IPS-20b (cell line): ENCODE measurements around the gene AMIGO2.

Source experiments
- H3K27ac ChIP-seq: one replicate; pipeline ENCODE4 v1.5.1; 2013; ENCODE audit warnings: low read length
- H3K27me3 ChIP-seq: 2 replicates; pipeline ENCODE4 v1.6.1; 2013; ENCODE audit warnings: mild to moderate bottlenecking, low read length, inconsistent platforms; ENCODE audit not compliant: insufficient read depth
- H3K36me3 ChIP-seq: 2 replicates; pipeline ENCODE4 v1.6.1; 2013; ENCODE audit warnings: low read depth, mild to moderate bottlenecking, inconsistent platforms, low read length, moderate library complexity; ENCODE audit not compliant: insufficient read depth
- H3K4me1 ChIP-seq: 2 replicates; pipeline ENCODE4 v1.6.1; 2013; ENCODE audit warnings: mild to moderate bottlenecking, control low read depth, inconsistent platforms, low read length, moderate library complexity; ENCODE audit not compliant: insufficient read depth
- H3K4me3 ChIP-seq: 2 replicates; pipeline ENCODE4 v1.5.1; 2013; ENCODE audit warnings: mild to moderate bottlenecking, low read length, inconsistent platforms
- H3K9ac ChIP-seq: 2 replicates; pipeline ENCODE4 v1.6.1; 2013; ENCODE audit warnings: low read depth, mild to moderate bottlenecking, inconsistent platforms, low read length, moderate library complexity
- H3K9me3 ChIP-seq: 2 replicates; pipeline ENCODE4 v1.6.1; 2013; ENCODE audit warnings: mild to moderate bottlenecking, low read depth, low read length, inconsistent platforms; ENCODE audit not compliant: insufficient read depth

AMIGO2 gene

GRCh38 chr12:47095446-47096236, 15.9 kb upstream of the AMIGO2 start:
- no peak overlapping the region for H3K9ac ChIP-seq
- H3K27ac ChIP-seq = no peak overlapping the region
- no peaks in the 10 kb centered on the region for H3K27me3 ChIP-seq
- H3K4me1 ChIP-seq = no peaks in the 10 kb centered on the region
- no peaks in the 10 kb centered on the region for H3K36me3 ChIP-seq
- H3K9me3 ChIP-seq = no peaks in the 10 kb centered on the region
- no peak overlapping the region for H3K4me3 ChIP-seq

- H3K9me3 ChIP-seq = no peaks in the 10 kb centered on the region
- no peak overlapping the region for H3K4me3 ChIP-seq
- H3K27me3 ChIP-seq = no peaks in the 10 kb centered on the region
- H3K36me3 ChIP-seq = no peaks in the 10 kb centered on the region
- H3K4me1 ChIP-seq = no peaks in the 10 kb centered on the region
- H3K27ac ChIP-seq = no peak overlapping the region
- no peak overlapping the region for H3K9ac ChIP-seq
Observed at GRCh38 chr12:47094804-47095203, 15.0 kb upstream of the AMIGO2 start.

GRCh38 chr12:47091009-47091408, 11.2 kb upstream of the AMIGO2 start:
- no peak overlapping the region for H3K27ac ChIP-seq
- H3K36me3 ChIP-seq = no peaks in the 10 kb centered on the region
- no peaks in the 10 kb centered on the region for H3K9me3 ChIP-seq
- no peaks in the 10 kb centered on the region for H3K27me3 ChIP-seq
- peaks cover under 1% of the 10 kb centered on the region; the same call in 1 of the 2 replicates for H3K4me1 ChIP-seq
- no peak overlapping the region for H3K4me3 ChIP-seq
- H3K9ac ChIP-seq = no peak overlapping the region

GRCh38 chr12:47088021-47088944, 8.5 kb upstream of the AMIGO2 start:
- H3K27ac ChIP-seq = no peak overlapping the region

GRCh38 chr12:47087088-47087688, 7.4 kb upstream of the AMIGO2 start:
- H3K4me3 ChIP-seq = no peak overlapping the region
- no peaks in the 10 kb centered on the region for H3K27me3 ChIP-seq
- H3K9me3 ChIP-seq = no peaks in the 10 kb centered on the region
- no peak overlapping the region for H3K27ac ChIP-seq
- no peak overlapping the region for H3K9ac ChIP-seq
- peaks cover 24% of the 10 kb centered on the region for H3K4me1 ChIP-seq
- H3K36me3 ChIP-seq = no peaks in the 10 kb centered on the region

More at GRCh38 chr12:47088021-47088944, 8.5 kb upstream of the AMIGO2 start:
- Histone ChIP-seq H3K4me3 (no peak overlapping the region), H3K4me1 (peaks cover 21% of the 10 kb centered on the region), H3K36me3 (no peaks in the 10 kb centered on the region), H3K9ac (no peak overlapping the region), H3K27me3 (no peaks in the 10 kb centered on the region), H3K9me3 (no peaks in the 10 kb centered on the region)

DNA sequence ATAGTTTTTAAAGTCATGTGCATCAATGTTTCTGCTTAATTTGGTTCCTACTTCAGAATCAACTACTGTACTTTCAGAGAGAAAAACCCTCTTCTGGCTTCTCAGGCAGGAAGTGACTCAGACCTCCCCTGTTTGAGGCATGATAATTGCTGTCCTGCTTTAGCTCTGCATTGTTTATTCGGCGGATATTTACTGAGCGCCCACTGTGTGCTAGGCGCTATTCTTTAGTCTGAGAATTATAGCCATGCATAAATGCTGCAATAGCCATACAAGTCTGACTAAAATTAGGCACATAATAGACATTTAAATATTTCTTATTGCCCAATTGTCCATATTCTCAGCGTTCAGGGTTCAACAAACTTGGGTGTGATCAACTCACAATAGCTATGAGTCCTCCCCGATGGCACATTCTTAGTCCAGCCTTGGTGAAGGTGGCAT, 6.1 kb upstream of the AMIGO2 start:
- Histone ChIP-seq H3K9me3 (no peaks in the 10 kb centered on the region), H3K4me3 (no peak overlapping the region), H3K9ac (no peak overlapping the region), H3K27ac (no peak overlapping the region), H3K27me3 (peaks cover 7% of the 10 kb centered on the region; the same call in 1 of the 2 replicates), H3K36me3 (no peaks in the 10 kb centered on the region), H3K4me1 (peaks cover 24% of the 10 kb centered on the region)

DNA sequence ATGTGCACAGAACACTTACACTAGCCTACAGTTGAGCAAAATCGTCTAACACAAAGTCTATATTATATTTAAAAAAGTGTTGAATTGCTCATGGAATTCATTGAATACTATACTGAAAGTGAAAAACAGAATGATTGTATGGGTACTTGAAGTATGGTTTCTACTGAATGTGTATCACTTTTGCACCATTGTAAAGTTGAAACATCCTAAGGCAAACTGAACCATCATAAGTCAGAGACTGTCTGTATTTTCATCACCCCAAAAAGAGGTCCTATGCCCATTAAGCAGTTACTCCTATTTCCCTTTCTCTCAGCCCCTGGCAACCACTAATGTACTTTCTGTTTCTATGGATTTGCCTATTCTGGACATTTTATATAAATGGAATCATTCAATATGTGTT, 4.4 kb upstream of the AMIGO2 start:
- H3K27ac ChIP-seq = no peak overlapping the region
- H3K9me3 ChIP-seq = no peaks in the 10 kb centered on the region
- peaks cover 18% of the 10 kb centered on the region for H3K27me3 ChIP-seq
- H3K9ac ChIP-seq = no peak overlapping the region
- peaks cover 24% of the 10 kb centered on the region for H3K4me1 ChIP-seq
- no peak overlapping the region for H3K4me3 ChIP-seq
- H3K36me3 ChIP-seq = no peaks in the 10 kb centered on the region

- H3K36me3 ChIP-seq = no peaks in the 10 kb centered on the region
- H3K27ac ChIP-seq = no peak overlapping the region
- peaks cover 29% of the 10 kb centered on the region for H3K27me3 ChIP-seq
Observed at GRCh38 chr12:47082796-47083621, 3.2 kb upstream of the AMIGO2 start.

DNA sequence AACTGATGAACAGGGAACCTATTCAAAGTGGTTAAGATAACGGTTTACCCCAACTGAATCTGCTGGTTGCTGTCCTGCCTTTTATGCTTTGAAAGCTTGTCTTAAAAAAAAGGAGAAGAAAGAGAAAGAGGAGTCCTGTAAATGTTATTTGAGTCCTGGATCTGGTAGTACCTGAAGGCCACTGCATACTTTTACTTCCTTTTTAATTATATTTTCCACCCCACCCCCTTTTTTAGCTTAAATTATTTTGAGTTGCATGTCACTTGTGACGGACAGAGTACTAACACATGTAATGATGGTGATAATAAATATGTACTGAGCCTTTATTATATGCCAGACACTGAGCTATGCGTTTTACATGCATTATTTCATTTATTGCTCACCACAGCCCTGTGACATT, 2.5 kb upstream of the AMIGO2 start:
- H3K9ac ChIP-seq = no peak overlapping the region
- H3K9me3 ChIP-seq = no peaks in the 10 kb centered on the region
- H3K4me1 ChIP-seq = peaks cover 24% of the 10 kb centered on the region
- H3K36me3 ChIP-seq = no peaks in the 10 kb centered on the region
- peaks cover 36% of the 10 kb centered on the region for H3K27me3 ChIP-seq
- no peak overlapping the region for H3K4me3 ChIP-seq
- no peak overlapping the region for H3K27ac ChIP-seq

More at GRCh38 chr12:47082796-47083621, 3.2 kb upstream of the AMIGO2 start:
- no peak overlapping the region for H3K4me3 ChIP-seq
- no peaks in the 10 kb centered on the region for H3K9me3 ChIP-seq
- H3K9ac ChIP-seq = no peak overlapping the region
- peaks cover 24% of the 10 kb centered on the region for H3K4me1 ChIP-seq

DNA sequence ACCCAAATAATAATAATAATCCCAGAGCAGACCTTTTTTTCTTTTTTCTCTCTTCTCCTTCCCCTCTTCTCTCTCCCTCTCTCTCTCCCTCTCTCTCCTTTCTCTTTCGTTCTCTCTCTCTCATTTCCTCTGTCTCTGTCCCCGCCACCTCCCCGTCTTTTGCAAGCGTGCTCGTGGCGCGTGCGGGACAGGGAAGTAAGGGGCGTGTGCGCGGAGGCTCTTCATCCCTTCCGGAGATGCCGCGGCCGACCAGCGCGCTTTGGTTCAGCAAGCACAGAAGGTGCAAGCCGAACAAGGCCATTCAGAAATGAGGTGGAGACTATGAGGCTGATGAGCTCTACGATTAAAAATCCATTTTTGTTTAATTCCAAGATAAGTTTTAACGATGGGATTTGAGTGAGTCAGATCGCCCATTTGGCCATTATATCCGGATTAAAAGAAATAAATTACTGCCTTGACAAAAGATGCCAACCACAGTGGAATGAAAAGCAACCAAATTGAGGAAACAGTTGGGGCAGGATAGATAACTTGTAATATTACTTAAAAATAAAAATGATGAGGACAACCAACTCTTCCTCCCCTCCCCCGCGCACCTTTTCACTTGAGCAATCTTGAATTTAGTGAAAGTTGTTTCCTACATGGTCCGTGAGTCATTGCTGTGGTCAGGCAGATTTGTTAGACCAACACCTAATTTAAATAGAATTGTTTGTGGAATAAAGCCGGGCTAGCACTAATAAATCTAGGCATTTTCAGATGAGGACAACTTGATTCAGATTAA, 1.2 kb upstream of the AMIGO2 start:
- Histone ChIP-seq H3K27ac (no peak overlapping the region), H3K9me3 (no peaks in the 10 kb centered on the region), H3K4me3 (peak overlapping the region; percentile 83), H3K4me1 (peaks cover 23% of the 10 kb centered on the region), H3K27me3 (peaks cover 38% of the 10 kb centered on the region), H3K9ac (no peak overlapping the region), H3K36me3 (no peaks in the 10 kb centered on the region)
